Measurements from ENCODE around the gene LRRC15. TPM values are rescaled to one million over a fixed set of nuclear protein-coding genes. Genes with fewer than 3 reads are reported as not detected.

LRRC15 gene
- total RNA-seq, 1 donor from 2014 or later: not detected

- H3K4me3 ChIP-seq (ENCODE audit: low read depth, low read length): no peak overlapping the region
- no peak for TF ChIP-seq CTCF (conservative IDR thresholded peaks at IDR 0.05; ENCODE audit: low read depth, low read length)
- no peak for DNase-seq (ENCODE audit: low read depth)
These were observed 59.3 kb downstream of the LRRC15 start for GRCh38 chr3:194310060-194310835.

GRCh38 chr3:194308601-194309449 is 60.7 kb downstream of the LRRC15 start:
- peak; percentile 8 for TF ChIP-seq CTCF (conservative IDR thresholded peaks at IDR 0.05; ENCODE audit: low read depth, low read length)
- H3K4me3 ChIP-seq (ENCODE audit: low read depth, low read length): no peak overlapping the region
- DNase-seq (ENCODE audit: low read depth): no peak

- no peak for TF ChIP-seq CTCF (conservative IDR thresholded peaks at IDR 0.05; ENCODE audit: low read depth, low read length)
- DNase-seq (ENCODE audit: low read depth): no peak
- no peak overlapping the region for H3K4me3 ChIP-seq (ENCODE audit: low read depth, low read length)
These were observed 61.7 kb downstream of the LRRC15 start for GRCh38 chr3:194307849-194308248.

- DNase-seq (ENCODE audit: low read depth): no peak
- no peak overlapping the region for H3K4me3 ChIP-seq (ENCODE audit: low read depth, low read length)
- no peak for TF ChIP-seq CTCF (conservative IDR thresholded peaks at IDR 0.05; ENCODE audit: low read depth, low read length)
These were observed 62.5 kb downstream of the LRRC15 start for GRCh38 chr3:194306771-194307640.

GRCh38 chr3:194306109-194306686 is 63.3 kb downstream of the LRRC15 start:
- H3K4me3 ChIP-seq (ENCODE audit: low read depth, low read length): no peak overlapping the region
- DNase-seq (ENCODE audit: low read depth): no peak
- no peak for TF ChIP-seq CTCF (conservative IDR thresholded peaks at IDR 0.05; ENCODE audit: low read depth, low read length)

- H3K4me3 ChIP-seq (ENCODE audit: low read depth, low read length): no peak overlapping the region
- DNase-seq (ENCODE audit: low read depth): no peak
- no peak for TF ChIP-seq CTCF (conservative IDR thresholded peaks at IDR 0.05; ENCODE audit: low read depth, low read length)
These were observed 64.0 kb downstream of the LRRC15 start for GRCh38 chr3:194305356-194306108.

All from epithelial cell of proximal tubule (primary cell).